Panc1 (cell line): ENCODE data around the gene APOL2. TPM values are rescaled to one million over a fixed set of nuclear protein-coding genes. Genes with fewer than 3 reads are reported as not detected.

ENCODE experiments used
- ATAC-seq: fragments of 200-7000 bp; cut with Tn5 transposase; 2 replicates; pipeline ENCODE4 v1.9.1; 2020; ENCODE audit warnings: mild to moderate bottlenecking, moderate library complexity
- BruUV-seq: library from RNA; stranded (reverse); fragments of 400-500 nt; replicated peaks from 2 replicates; lab custom pipeline; 2021; lab: Mats Ljungman, UMichigan
- CTCF ChIA-PET: fragments of 300-600 bp; sonication (Branson Sonifier 250); formaldehyde crosslinking; loops from one replicate; lab custom pipeline; 2022; ENCODE audit warnings: antibody characterized with exemption; lab: Charles Lee
- POLR2A ChIA-PET: fragments of 300-600 bp; sonication (Branson Sonifier 250); formaldehyde crosslinking; loops from one replicate; lab custom pipeline; 2022; ENCODE audit warnings: antibody characterized with exemption; lab: Charles Lee
- DNase-seq: peaks from one replicate; pipeline ENCODE4 v3.0.0-alpha.2; 2010; ENCODE audit warnings: low read depth, low spot score
- H3K27ac ChIP-seq: 2 replicates; pipeline ENCODE4 v1.5.1; 2011; ENCODE audit warnings: mild to moderate bottlenecking, low read length, inconsistent platforms
- H3K27me3 ChIP-seq: fragments of 200-500 bp; sonication (Bioruptor generic); 2 replicates; pipeline ENCODE4 v1.6.0; 2014; ENCODE audit warnings: low read length, inconsistent platforms; ENCODE audit not compliant: control insufficient read depth, insufficient read depth
- H3K36me3 ChIP-seq: fragments of 200-500 bp; sonication (Bioruptor generic); 2 replicates; pipeline ENCODE4 v1.5.1; 2014; ENCODE audit warnings: inconsistent platforms, mild to moderate bottlenecking, low read length, moderate library complexity; ENCODE audit not compliant: control insufficient read depth, insufficient read depth
- H3K4me1 ChIP-seq: 2 replicates; pipeline ENCODE4 v1.5.1; 2011; ENCODE audit warnings: inconsistent platforms, mild to moderate bottlenecking, low read length, moderate library complexity; ENCODE audit not compliant: control insufficient read depth, insufficient read depth
- H3K4me3 ChIP-seq, 2 experiments: 2 replicates each; pipeline ENCODE4 v1.5.1; 2011 to 2012; ENCODE audit warnings: low read depth in 2 of 2, low read length in 2 of 2, mild to moderate bottlenecking in 2 of 2, inconsistent platforms in 1 of 2, moderate library complexity in 1 of 2
- H3K9me3 ChIP-seq: fragments of 200-500 bp; sonication (Bioruptor generic); 2 replicates; pipeline ENCODE4 v1.5.1; 2014; ENCODE audit warnings: low read depth, mild to moderate bottlenecking, inconsistent platforms, low read length, moderate library complexity; ENCODE audit not compliant: control insufficient read depth, insufficient read depth
- POLR2AphosphoS5 ChIP-seq: IDR thresholded peaks from 2 replicates; pipeline ENCODE4 v1.6.1; 2012; ENCODE audit warnings: mild to moderate bottlenecking, low read depth, low read length, moderate library complexity
- SIN3A ChIP-seq: IDR thresholded peaks from 2 replicates; pipeline ENCODE4 v1.6.1; 2012; ENCODE audit warnings: low read depth, mild to moderate bottlenecking, low read length, moderate library complexity, borderline replicate concordance; ENCODE audit not compliant: insufficient read depth
- TCF7L2 ChIP-seq: IDR thresholded peaks from 2 replicates; pipeline ENCODE4 v1.6.1; 2011; ENCODE audit warnings: mild to moderate bottlenecking, low read depth, low read length, inconsistent platforms
- in situ Hi-C: cut with HindIII; loops from 2 replicates; pipeline ENCODE4 v1.10.0; 2016; ENCODE audit warnings: low sequenced_read_pairs, low pct_unique_long_range_greater_than_20kb
- intact Hi-C: fragments of 100-400 bp; cut with micrococcal nuclease; formaldehyde crosslinking; loops from one replicate; pipeline ENCODE4 v1.10.0; 2022; ENCODE audit not compliant: unreplicated experiment
- total RNA-seq: library from RNA; stranded (reverse); gene quantifications from one replicate; pipeline ENCODE4 v1.2.1, GENCODE V29; 2021; ENCODE audit not compliant: unreplicated experiment
- TF ChIP-seq, protein P1 (sequence below): fragments of 450-650 bp; IDR thresholded peaks from 2 replicates; pipeline ENCODE4 v1.5.1; 2017; ENCODE audit warnings: mild to moderate bottlenecking
- TF ChIP-seq, protein P2 (sequence below), 2 experiments: IDR thresholded peaks; 2 replicates each; pipeline ENCODE4 v1.6.1; 2011 to 2012; ENCODE audit warnings: low read depth in 2 of 2, control low read depth in 1 of 2, low read length in 1 of 2, mild to moderate bottlenecking in 1 of 2, moderate library complexity in 1 of 2; ENCODE audit not compliant: insufficient read depth in 1 of 2

APOL2 gene
- total RNA-seq, 1 experiment from 2014 or later = 34.4 TPM

DNA sequence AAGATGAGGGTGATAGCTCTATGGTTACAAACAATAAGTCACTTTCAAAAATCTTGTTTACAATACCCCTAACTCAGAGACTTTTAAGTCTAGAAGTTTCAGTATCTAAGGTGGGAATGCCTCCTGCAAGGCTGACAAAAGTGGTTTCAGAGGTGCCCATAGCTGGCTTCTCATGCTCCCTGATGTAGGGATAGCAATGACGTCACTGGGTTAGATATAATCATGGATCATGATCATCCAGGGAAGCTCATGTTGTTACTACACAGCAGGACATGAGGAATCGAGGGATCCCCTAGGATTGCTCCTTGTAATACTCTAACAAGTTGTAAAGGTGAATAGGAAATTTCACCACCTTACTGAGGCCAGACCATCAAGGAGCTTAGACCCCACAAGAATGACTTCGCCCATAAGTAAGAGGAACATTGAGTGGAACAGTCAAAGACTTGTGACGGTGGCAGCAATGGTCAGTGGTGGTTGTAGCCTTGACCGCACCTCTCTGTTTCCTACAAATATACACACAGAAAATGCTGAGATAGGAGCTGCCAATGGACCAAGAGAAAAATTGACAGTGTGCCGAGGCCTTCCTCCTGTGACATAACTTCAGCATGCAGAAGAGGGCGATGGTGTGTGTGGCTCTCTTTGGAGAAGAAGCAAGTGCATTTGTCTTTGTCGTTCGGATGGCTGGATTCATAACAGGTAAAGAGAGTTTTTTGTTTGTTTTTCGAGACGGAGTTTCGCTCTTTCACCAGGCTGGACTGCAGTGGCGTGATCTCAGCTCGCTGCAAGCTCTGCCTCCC, 53.3 kb downstream of the APOL2 start:
- no peak overlapping the region for H3K27ac ChIP-seq
- no peak for TF ChIP-seq SIN3A
- no peak for TF ChIP-seq TCF7L2
- TF ChIP-seq, protein P1, sequence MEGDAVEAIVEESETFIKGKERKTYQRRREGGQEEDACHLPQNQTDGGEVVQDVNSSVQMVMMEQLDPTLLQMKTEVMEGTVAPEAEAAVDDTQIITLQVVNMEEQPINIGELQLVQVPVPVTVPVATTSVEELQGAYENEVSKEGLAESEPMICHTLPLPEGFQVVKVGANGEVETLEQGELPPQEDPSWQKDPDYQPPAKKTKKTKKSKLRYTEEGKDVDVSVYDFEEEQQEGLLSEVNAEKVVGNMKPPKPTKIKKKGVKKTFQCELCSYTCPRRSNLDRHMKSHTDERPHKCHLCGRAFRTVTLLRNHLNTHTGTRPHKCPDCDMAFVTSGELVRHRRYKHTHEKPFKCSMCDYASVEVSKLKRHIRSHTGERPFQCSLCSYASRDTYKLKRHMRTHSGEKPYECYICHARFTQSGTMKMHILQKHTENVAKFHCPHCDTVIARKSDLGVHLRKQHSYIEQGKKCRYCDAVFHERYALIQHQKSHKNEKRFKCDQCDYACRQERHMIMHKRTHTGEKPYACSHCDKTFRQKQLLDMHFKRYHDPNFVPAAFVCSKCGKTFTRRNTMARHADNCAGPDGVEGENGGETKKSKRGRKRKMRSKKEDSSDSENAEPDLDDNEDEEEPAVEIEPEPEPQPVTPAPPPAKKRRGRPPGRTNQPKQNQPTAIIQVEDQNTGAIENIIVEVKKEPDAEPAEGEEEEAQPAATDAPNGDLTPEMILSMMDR = no peak
- TF ChIP-seq, protein P2, sequence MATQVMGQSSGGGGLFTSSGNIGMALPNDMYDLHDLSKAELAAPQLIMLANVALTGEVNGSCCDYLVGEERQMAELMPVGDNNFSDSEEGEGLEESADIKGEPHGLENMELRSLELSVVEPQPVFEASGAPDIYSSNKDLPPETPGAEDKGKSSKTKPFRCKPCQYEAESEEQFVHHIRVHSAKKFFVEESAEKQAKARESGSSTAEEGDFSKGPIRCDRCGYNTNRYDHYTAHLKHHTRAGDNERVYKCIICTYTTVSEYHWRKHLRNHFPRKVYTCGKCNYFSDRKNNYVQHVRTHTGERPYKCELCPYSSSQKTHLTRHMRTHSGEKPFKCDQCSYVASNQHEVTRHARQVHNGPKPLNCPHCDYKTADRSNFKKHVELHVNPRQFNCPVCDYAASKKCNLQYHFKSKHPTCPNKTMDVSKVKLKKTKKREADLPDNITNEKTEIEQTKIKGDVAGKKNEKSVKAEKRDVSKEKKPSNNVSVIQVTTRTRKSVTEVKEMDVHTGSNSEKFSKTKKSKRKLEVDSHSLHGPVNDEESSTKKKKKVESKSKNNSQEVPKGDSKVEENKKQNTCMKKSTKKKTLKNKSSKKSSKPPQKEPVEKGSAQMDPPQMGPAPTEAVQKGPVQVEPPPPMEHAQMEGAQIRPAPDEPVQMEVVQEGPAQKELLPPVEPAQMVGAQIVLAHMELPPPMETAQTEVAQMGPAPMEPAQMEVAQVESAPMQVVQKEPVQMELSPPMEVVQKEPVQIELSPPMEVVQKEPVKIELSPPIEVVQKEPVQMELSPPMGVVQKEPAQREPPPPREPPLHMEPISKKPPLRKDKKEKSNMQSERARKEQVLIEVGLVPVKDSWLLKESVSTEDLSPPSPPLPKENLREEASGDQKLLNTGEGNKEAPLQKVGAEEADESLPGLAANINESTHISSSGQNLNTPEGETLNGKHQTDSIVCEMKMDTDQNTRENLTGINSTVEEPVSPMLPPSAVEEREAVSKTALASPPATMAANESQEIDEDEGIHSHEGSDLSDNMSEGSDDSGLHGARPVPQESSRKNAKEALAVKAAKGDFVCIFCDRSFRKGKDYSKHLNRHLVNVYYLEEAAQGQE (IDR thresholded peaks at IDR 0.05; ENCODE audit: insufficient read depth in 1 of 2, low read depth in 2 of 2, low read length in 1 of 2) = no peak
- TF ChIP-seq POLR2AphosphoS5 = no peak
- no peak overlapping the region for H3K4me3 ChIP-seq
- no peaks in the 10 kb centered on the region for H3K9me3 ChIP-seq
- no TSS peak for BruUV-seq
- no peaks in the 10 kb centered on the region for H3K4me1 ChIP-seq
- DNase-seq (no peak), ATAC-seq (no peak)
- in situ Hi-C loops = no loop called here
- intact Hi-C loops = no loop called here
- ChIA-PET POLR2A (no interaction called here), CTCF (no interaction called here)
- H3K27me3 ChIP-seq = no peaks in the 10 kb centered on the region
- no peaks in the 10 kb centered on the region for H3K36me3 ChIP-seq

DNA sequence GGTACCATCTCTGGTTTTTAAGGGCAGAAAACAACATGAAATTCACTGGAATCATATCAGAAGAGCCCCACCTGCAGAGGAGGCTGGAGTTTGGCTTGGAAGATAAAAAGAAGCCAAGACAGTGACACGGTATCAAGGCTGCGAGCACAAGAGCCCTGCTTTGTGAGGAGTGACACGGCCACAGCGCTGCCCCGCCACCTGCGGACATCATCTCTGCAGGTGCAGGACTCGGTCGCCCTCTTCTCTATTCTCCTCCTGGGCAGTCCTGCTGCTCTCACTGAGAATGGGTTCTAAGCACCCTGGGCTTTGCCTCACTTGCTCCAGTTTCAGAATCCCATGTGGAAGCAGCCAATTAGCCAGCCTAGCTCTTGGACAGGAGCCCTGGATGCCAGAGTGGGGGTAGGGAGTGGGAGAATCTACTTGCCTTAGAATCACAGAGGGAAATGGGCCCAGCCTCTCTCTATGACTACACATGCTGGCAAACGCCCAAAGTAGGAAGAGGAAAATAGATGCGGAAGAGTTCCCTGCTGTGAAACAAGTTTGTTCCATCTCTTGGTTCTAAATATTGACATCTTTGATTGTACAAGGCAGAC, 54.8 kb downstream of the APOL2 start:
- intact Hi-C loops = no loop called here
- in situ Hi-C loops = no loop called here
- POLR2A ChIA-PET = no interaction called here
- ATAC-seq (no peak), DNase-seq (no peak)
- H3K27me3 ChIP-seq = no peaks in the 10 kb centered on the region
- no peak overlapping the region for H3K4me3 ChIP-seq
- CTCF ChIA-PET = no interaction called here
- no TSS peak for BruUV-seq
- no peaks in the 10 kb centered on the region for H3K36me3 ChIP-seq
- H3K9me3 ChIP-seq = no peaks in the 10 kb centered on the region
- no peaks in the 10 kb centered on the region for H3K4me1 ChIP-seq
- no peak overlapping the region for H3K27ac ChIP-seq
- no peak for TF ChIP-seq POLR2AphosphoS5
- TF ChIP-seq, protein P1 = no peak
